Measurements from ENCODE around the gene CKAP4. TPM values are rescaled to one million over a fixed set of nuclear protein-coding genes. Genes with fewer than 3 reads are reported as not detected.

CKAP4 gene
- total RNA-seq, 1 experiment from 2014 or later, result 69.6 TPM

GRCh38 chr12:106205208-106206069, 42.4 kb downstream of the CKAP4 start:
- Mint-ChIP-seq H3K36me3 (peaks cover 3% of the 10 kb centered on the region; the same call in 1 of the 2 replicates), H3K4me1 (no peaks in the 10 kb centered on the region), H3K9me3 (peaks cover 20% of the 10 kb centered on the region), H3K4me3 (no peak overlapping the region), H3K27me3 (ENCODE audit: low read depth) (0 out of 2 replicates have a peak, but pooled peaks cover 2% of the 10 kb centered on the region), H3K27ac (no peak overlapping the region)
- ATAC-seq (peak; percentile 65), DNase-seq (ENCODE audit: low spot score) (no peak)
- CTCF ChIA-PET, result interaction anchor here (0.8 to 1.7 kb wide), 3 partner anchors 18 to 785 kb away, joined by 3 to 4 read pairs (median 4); no protein-coding TSS in a partner anchor
- TF ChIP-seq ATF2 (CRISPR knock-in tag; IDR thresholded peaks at IDR 0.05; ENCODE audit: borderline replicate concordance, low read depth) (no peak), CREB1 (CRISPR knock-in tag; IDR thresholded peaks at IDR 0.05) (no peak), ATF6 (CRISPR knock-in tag; IDR thresholded peaks at IDR 0.05) (no peak), AFF4 (CRISPR knock-in tag; IDR thresholded peaks at IDR 0.05; ENCODE audit: borderline replicate concordance) (no peak), E2F1 (CRISPR knock-in tag; IDR thresholded peaks at IDR 0.05) (no peak), ZBTB21 (CRISPR knock-in tag; IDR thresholded peaks at IDR 0.05; ENCODE audit: borderline replicate concordance) (no peak), JAZF1 (CRISPR knock-in tag; IDR thresholded peaks at IDR 0.05) (no peak), SP1 (CRISPR knock-in tag; conservative IDR thresholded peaks at IDR 0.05) (no peak), CBFB (CRISPR knock-in tag; IDR thresholded peaks at IDR 0.05; ENCODE audit: low read depth) (no peak), ERG (CRISPR knock-in tag; IDR thresholded peaks at IDR 0.05) (no peak), KAT7 (CRISPR knock-in tag; IDR thresholded peaks at IDR 0.05; ENCODE audit: borderline replicate concordance) (no peak), HMGXB4 (CRISPR knock-in tag; IDR thresholded peaks at IDR 0.05) (no peak), NR1H2 (CRISPR knock-in tag; IDR thresholded peaks at IDR 0.05) (no peak), FOXK1 (CRISPR knock-in tag; IDR thresholded peaks at IDR 0.05) (no peak), ZNF512 (CRISPR knock-in tag; IDR thresholded peaks at IDR 0.05; ENCODE audit: borderline replicate concordance) (no peak)
- POLR2A ChIA-PET, result no interaction called here
